GM23338 (cell line): Measurements from ENCODE around the gene LRBA.

Experiments used
- CREB1 ChIP-seq: fragments of 250-450 bp; sonication (Bioruptor Pico); IDR thresholded peaks from 2 replicates; pipeline ENCODE4 v1.5.0; 2020; ENCODE audit warnings: low read depth, mild to moderate bottlenecking, moderate library complexity
- EZH2 ChIP-seq: fragments of 200-600 bp; sonication (generic); IDR thresholded peaks from one replicate; pipeline ENCODE4 v1.8.0; 2017; ENCODE audit warnings: antibody characterized with exemption, mild to moderate bottlenecking, low read depth; ENCODE audit not compliant: unreplicated experiment
- EZH2phosphoT487 ChIP-seq: fragments of 200-600 bp; sonication (generic); IDR thresholded peaks from one replicate; pipeline ENCODE4 v1.8.1; 2018; ENCODE audit warnings: antibody characterized with exemption; ENCODE audit not compliant: unreplicated experiment
- JUNB ChIP-seq: IDR thresholded peaks from one replicate; pipeline ENCODE4 v1.6.1; 2016; ENCODE audit warnings: antibody characterized with exemption; ENCODE audit not compliant: unreplicated experiment
- NANOG ChIP-seq: IDR thresholded peaks from 2 replicates; pipeline ENCODE4 v1.6.1; 2016; ENCODE audit warnings: antibody characterized with exemption, borderline replicate concordance
- POLR2AphosphoS5 ChIP-seq: IDR thresholded peaks from 2 replicates; pipeline ENCODE4 v1.6.1; 2016; ENCODE audit warnings: antibody characterized with exemption, low read depth
- STAT1 ChIP-seq: IDR thresholded peaks from one replicate; pipeline ENCODE4 v1.6.1; 2016; ENCODE audit warnings: antibody characterized with exemption; ENCODE audit not compliant: unreplicated experiment
- ZNF114 ChIP-seq: fragments of 250-450 bp; sonication (Bioruptor Pico); IDR thresholded peaks from 2 replicates; pipeline ENCODE4 v1.5.0; 2020; ENCODE audit warnings: mild to moderate bottlenecking, moderate library complexity
- ZNF331 ChIP-seq: fragments of 250-450 bp; sonication (Bioruptor Pico); IDR thresholded peaks from 2 replicates; pipeline ENCODE4 v1.5.0; 2020; ENCODE audit warnings: low read depth, mild to moderate bottlenecking, moderate library complexity
- TF ChIP-seq, protein P1 (sequence below), 2 experiments: fragments of 200-600 bp in 1 of 2; sonication (generic) in 1 of 2; conservative IDR thresholded peaks; 2 replicates each; pipeline versions ENCODE4 v1.5.1 to v1.6.1; 2016 to 2017; ENCODE audit warnings: antibody characterized with exemption in 2 of 2, low read depth in 2 of 2, mild to moderate bottlenecking in 2 of 2, moderate library complexity in 1 of 2
- TF ChIP-seq, protein P2 (sequence below): IDR thresholded peaks from one replicate; pipeline ENCODE4 v1.6.1; 2018; ENCODE audit warnings: antibody characterized with exemption; ENCODE audit not compliant: unreplicated experiment
- TF ChIP-seq, protein P3 (sequence below): fragments of 250-450 bp; sonication (Bioruptor Pico); IDR thresholded peaks from 2 replicates; pipeline ENCODE4 v1.5.0; 2020; ENCODE audit warnings: mild to moderate bottlenecking, moderate library complexity
- TF ChIP-seq, protein P4 (sequence below): IDR thresholded peaks from 2 replicates; pipeline ENCODE4 v1.6.1; 2016; ENCODE audit warnings: antibody characterized with exemption

DNA sequence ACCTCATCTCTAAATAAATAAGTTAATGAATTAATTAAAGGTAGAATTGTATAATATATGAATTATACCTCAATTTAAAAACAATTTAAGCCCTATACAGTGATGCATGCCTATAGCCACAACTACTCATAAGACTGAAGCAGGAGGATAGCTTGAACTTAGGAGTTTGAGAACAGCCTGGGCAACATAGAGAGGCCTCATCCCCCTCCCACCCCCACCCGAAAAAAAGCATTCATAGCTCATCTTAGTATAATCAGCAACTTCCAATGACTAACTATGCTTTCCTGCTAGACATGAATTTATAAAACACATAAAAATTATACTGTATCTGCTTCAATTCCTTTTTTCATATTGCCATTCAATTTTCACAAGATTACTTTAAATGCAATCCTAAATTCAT lies 1.6 kb downstream of the LRBA start:
- TF ChIP-seq, protein P1, sequence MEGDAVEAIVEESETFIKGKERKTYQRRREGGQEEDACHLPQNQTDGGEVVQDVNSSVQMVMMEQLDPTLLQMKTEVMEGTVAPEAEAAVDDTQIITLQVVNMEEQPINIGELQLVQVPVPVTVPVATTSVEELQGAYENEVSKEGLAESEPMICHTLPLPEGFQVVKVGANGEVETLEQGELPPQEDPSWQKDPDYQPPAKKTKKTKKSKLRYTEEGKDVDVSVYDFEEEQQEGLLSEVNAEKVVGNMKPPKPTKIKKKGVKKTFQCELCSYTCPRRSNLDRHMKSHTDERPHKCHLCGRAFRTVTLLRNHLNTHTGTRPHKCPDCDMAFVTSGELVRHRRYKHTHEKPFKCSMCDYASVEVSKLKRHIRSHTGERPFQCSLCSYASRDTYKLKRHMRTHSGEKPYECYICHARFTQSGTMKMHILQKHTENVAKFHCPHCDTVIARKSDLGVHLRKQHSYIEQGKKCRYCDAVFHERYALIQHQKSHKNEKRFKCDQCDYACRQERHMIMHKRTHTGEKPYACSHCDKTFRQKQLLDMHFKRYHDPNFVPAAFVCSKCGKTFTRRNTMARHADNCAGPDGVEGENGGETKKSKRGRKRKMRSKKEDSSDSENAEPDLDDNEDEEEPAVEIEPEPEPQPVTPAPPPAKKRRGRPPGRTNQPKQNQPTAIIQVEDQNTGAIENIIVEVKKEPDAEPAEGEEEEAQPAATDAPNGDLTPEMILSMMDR (conservative IDR thresholded peaks at IDR 0.05; ENCODE audit: low read depth in 2 of 2) = no peak
- no peak for TF ChIP-seq EZH2
- TF ChIP-seq, protein P2, sequence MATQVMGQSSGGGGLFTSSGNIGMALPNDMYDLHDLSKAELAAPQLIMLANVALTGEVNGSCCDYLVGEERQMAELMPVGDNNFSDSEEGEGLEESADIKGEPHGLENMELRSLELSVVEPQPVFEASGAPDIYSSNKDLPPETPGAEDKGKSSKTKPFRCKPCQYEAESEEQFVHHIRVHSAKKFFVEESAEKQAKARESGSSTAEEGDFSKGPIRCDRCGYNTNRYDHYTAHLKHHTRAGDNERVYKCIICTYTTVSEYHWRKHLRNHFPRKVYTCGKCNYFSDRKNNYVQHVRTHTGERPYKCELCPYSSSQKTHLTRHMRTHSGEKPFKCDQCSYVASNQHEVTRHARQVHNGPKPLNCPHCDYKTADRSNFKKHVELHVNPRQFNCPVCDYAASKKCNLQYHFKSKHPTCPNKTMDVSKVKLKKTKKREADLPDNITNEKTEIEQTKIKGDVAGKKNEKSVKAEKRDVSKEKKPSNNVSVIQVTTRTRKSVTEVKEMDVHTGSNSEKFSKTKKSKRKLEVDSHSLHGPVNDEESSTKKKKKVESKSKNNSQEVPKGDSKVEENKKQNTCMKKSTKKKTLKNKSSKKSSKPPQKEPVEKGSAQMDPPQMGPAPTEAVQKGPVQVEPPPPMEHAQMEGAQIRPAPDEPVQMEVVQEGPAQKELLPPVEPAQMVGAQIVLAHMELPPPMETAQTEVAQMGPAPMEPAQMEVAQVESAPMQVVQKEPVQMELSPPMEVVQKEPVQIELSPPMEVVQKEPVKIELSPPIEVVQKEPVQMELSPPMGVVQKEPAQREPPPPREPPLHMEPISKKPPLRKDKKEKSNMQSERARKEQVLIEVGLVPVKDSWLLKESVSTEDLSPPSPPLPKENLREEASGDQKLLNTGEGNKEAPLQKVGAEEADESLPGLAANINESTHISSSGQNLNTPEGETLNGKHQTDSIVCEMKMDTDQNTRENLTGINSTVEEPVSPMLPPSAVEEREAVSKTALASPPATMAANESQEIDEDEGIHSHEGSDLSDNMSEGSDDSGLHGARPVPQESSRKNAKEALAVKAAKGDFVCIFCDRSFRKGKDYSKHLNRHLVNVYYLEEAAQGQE = no peak
- no peak for TF ChIP-seq POLR2AphosphoS5
- TF ChIP-seq EZH2phosphoT487 = no peak
- TF ChIP-seq JUNB = no peak
- no peak for TF ChIP-seq CREB1 (CRISPR knock-in tag)
- TF ChIP-seq, protein P3, sequence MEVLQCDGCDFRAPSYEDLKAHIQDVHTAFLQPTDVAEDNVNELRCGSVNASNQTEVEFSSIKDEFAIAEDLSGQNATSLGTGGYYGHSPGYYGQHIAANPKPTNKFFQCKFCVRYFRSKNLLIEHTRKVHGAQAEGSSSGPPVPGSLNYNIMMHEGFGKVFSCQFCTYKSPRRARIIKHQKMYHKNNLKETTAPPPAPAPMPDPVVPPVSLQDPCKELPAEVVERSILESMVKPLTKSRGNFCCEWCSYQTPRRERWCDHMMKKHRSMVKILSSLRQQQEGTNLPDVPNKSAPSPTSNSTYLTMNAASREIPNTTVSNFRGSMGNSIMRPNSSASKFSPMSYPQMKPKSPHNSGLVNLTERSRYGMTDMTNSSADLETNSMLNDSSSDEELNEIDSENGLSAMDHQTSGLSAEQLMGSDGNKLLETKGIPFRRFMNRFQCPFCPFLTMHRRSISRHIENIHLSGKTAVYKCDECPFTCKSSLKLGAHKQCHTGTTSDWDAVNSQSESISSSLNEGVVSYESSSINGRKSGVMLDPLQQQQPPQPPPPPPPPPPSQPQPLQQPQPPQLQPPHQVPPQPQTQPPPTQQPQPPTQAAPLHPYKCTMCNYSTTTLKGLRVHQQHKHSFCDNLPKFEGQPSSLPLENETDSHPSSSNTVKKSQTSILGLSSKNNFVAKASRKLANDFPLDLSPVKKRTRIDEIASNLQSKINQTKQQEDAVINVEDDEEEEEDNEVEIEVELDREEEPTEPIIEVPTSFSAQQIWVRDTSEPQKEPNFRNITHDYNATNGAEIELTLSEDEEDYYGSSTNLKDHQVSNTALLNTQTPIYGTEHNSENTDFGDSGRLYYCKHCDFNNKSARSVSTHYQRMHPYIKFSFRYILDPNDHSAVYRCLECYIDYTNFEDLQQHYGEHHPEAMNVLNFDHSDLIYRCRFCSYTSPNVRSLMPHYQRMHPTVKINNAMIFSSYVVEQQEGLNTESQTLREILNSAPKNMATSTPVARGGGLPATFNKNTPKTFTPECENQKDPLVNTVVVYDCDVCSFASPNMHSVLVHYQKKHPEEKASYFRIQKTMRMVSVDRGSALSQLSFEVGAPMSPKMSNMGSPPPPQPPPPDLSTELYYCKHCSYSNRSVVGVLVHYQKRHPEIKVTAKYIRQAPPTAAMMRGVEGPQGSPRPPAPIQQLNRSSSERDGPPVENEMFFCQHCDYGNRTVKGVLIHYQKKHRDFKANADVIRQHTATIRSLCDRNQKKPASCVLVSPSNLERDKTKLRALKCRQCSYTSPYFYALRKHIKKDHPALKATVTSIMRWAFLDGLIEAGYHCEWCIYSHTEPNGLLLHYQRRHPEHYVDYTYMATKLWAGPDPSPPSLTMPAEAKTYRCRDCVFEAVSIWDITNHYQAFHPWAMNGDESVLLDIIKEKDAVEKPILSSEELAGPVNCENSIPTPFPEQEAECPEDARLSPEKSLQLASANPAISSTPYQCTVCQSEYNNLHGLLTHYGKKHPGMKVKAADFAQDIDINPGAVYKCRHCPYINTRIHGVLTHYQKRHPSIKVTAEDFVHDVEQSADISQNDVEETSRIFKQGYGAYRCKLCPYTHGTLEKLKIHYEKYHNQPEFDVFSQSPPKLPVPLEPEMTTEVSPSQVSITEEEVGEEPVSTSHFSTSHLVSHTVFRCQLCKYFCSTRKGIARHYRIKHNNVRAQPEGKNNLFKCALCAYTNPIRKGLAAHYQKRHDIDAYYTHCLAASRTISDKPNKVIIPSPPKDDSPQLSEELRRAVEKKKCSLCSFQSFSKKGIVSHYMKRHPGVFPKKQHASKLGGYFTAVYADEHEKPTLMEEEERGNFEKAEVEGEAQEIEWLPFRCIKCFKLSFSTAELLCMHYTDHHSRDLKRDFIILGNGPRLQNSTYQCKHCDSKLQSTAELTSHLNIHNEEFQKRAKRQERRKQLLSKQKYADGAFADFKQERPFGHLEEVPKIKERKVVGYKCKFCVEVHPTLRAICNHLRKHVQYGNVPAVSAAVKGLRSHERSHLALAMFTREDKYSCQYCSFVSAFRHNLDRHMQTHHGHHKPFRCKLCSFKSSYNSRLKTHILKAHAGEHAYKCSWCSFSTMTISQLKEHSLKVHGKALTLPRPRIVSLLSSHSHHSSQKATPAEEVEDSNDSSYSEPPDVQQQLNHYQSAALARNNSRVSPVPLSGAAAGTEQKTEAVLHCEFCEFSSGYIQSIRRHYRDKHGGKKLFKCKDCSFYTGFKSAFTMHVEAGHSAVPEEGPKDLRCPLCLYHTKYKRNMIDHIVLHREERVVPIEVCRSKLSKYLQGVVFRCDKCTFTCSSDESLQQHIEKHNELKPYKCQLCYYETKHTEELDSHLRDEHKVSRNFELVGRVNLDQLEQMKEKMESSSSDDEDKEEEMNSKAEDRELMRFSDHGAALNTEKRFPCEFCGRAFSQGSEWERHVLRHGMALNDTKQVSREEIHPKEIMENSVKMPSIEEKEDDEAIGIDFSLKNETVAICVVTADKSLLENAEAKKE = no peak
- no peak for TF ChIP-seq STAT1
- TF ChIP-seq ZNF114 = no peak
- TF ChIP-seq ZNF331 (CRISPR knock-in tag) = no peak
- TF ChIP-seq, protein P4, sequence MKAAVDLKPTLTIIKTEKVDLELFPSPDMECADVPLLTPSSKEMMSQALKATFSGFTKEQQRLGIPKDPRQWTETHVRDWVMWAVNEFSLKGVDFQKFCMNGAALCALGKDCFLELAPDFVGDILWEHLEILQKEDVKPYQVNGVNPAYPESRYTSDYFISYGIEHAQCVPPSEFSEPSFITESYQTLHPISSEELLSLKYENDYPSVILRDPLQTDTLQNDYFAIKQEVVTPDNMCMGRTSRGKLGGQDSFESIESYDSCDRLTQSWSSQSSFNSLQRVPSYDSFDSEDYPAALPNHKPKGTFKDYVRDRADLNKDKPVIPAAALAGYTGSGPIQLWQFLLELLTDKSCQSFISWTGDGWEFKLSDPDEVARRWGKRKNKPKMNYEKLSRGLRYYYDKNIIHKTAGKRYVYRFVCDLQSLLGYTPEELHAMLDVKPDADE = no peak
- no peak for TF ChIP-seq NANOG
